Smooth muscle cell (in vitro differentiated cells): ENCODE data around the gene TTYH3. TPM values are rescaled to one million over a fixed set of nuclear protein-coding genes. Genes with fewer than 3 reads are reported as not detected.
A peak's percentile ranks its signal among the peaks of the same experiment; 100 is the strongest.

Experiments
- DNase-seq: peaks from one replicate; lab custom pipeline; 2025; ENCODE audit not compliant: unreplicated experiment; lab: John Stamatoyannopoulos, UW
- H2AFZ ChIP-seq: fragments of 200-600 bp; sonication (generic); 2 replicates; pipeline ENCODE4 v1.6.0; 2016; ENCODE audit warnings: antibody characterized with exemption, low read depth, mild to moderate bottlenecking
- H3F3A ChIP-seq: fragments of 200-600 bp; sonication (generic); 2 replicates; pipeline ENCODE4 v1.6.0; 2017; ENCODE audit warnings: antibody characterized with exemption, low read depth
- H3K27ac ChIP-seq: fragments of 200-600 bp; sonication (generic); 2 replicates; pipeline ENCODE4 v1.5.1; 2016; ENCODE audit warnings: low read depth, mild to moderate bottlenecking
- H3K27me3 ChIP-seq: fragments of 200-600 bp; sonication (generic); 2 replicates; pipeline ENCODE4 v1.6.1; 2016; ENCODE audit warnings: low read depth, mild to moderate bottlenecking
- H3K36me3 ChIP-seq: fragments of 200-600 bp; sonication (generic); 2 replicates; pipeline ENCODE4 v1.5.1; 2016; ENCODE audit warnings: low read depth
- H3K4me1 ChIP-seq: fragments of 200-600 bp; sonication (generic); 2 replicates; pipeline ENCODE4 v1.5.1; 2016; ENCODE audit warnings: low read depth
- H3K4me2 ChIP-seq: fragments of 200-600 bp; sonication (generic); 2 replicates; pipeline ENCODE4 v1.6.0; 2016; ENCODE audit warnings: mild to moderate bottlenecking
- H3K4me3 ChIP-seq: fragments of 200-600 bp; sonication (generic); 2 replicates; pipeline ENCODE4 v1.5.1; 2016; ENCODE audit warnings: mild to moderate bottlenecking
- H3K79me2 ChIP-seq: fragments of 200-600 bp; sonication (generic); 2 replicates; pipeline ENCODE4 v1.6.0; 2016; ENCODE audit warnings: low read depth, mild to moderate bottlenecking
- H3K9ac ChIP-seq: fragments of 200-600 bp; sonication (generic); 2 replicates; pipeline ENCODE4 v1.6.0; 2016; ENCODE audit warnings: low read depth
- H3K9me3 ChIP-seq: fragments of 200-600 bp; sonication (generic); replicated peaks from 2 replicates; pipeline ENCODE4 v1.5.1; 2016; ENCODE audit warnings: low read depth
- H4K20me1 ChIP-seq: fragments of 200-600 bp; sonication (generic); 2 replicates; pipeline ENCODE4 v1.6.0; 2016; ENCODE audit warnings: low read depth
- WGBS: methylation state at CpG from one replicate; pipeline ENCODE4 v1.1.7; 2016; ENCODE audit warnings: low lambda C conversion rate; 5-methylcytosine and 5-hydroxymethylcytosine counted together
- polyA plus RNA-seq: library from polyadenylated mRNA; unstranded; fragments of >200 nt; fragmentation: Nextera tagmentation; extraction: Ambion mirVana; gene quantifications from 2 replicates; pipeline ENCODE4 v1.2.1, GENCODE V29; 2016
- total RNA-seq: library from RNA; depleted of rRNA; stranded (reverse); fragments of >200 nt; gene quantifications from 2 replicates; pipeline ENCODE4 v1.2.3, GENCODE V29; 2014
- TF ChIP-seq, protein P1 (sequence below): fragments of 200-600 bp; sonication (generic); IDR thresholded peaks from 2 replicates; pipeline ENCODE4 v1.5.1; 2017; ENCODE audit warnings: borderline replicate concordance, mild to moderate bottlenecking, antibody characterized with exemption; ENCODE audit not compliant: insufficient read depth, poor library complexity, severe bottlenecking

The TTYH3 gene
- total and polyA plus RNA-seq, 2 experiments from 2014 or later: 51.5 to 179 TPM

DNA sequence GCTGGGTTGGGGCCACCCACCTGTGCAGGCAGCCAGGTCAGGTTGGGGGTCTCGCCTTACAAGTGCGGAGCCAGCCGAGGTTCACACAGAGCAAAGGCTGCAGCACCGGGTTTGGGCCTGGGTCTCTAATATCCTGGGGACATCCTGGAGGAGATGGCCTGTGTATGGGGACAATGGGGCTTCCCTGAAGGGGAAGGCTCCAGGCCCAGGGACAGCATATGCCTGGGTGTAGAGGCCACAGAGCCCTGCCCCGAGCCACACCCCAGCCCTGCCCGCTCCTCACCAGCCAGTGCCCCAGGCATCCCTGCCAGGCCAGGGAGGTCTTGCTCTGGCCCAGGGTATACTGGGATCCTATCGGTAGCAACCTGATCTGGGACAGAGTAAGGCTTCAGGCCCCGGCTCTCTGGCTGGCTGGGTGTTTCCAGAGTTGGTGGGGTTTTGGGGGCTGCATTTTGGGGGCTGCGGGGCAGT lies 9.1 kb downstream of the TTYH3 start:
- no peaks in the 10 kb centered on the region for H3K27me3 ChIP-seq
- no peaks in the 10 kb centered on the region for H3K9me3 ChIP-seq
- H4K20me1 ChIP-seq: peaks cover 99% of the 10 kb centered on the region
- TF ChIP-seq, protein P1, sequence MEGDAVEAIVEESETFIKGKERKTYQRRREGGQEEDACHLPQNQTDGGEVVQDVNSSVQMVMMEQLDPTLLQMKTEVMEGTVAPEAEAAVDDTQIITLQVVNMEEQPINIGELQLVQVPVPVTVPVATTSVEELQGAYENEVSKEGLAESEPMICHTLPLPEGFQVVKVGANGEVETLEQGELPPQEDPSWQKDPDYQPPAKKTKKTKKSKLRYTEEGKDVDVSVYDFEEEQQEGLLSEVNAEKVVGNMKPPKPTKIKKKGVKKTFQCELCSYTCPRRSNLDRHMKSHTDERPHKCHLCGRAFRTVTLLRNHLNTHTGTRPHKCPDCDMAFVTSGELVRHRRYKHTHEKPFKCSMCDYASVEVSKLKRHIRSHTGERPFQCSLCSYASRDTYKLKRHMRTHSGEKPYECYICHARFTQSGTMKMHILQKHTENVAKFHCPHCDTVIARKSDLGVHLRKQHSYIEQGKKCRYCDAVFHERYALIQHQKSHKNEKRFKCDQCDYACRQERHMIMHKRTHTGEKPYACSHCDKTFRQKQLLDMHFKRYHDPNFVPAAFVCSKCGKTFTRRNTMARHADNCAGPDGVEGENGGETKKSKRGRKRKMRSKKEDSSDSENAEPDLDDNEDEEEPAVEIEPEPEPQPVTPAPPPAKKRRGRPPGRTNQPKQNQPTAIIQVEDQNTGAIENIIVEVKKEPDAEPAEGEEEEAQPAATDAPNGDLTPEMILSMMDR: no peak
- H3K4me1 ChIP-seq: peaks cover 16% of the 10 kb centered on the region
- H3K36me3 ChIP-seq: no peaks in the 10 kb centered on the region
- H3K27ac ChIP-seq: peak overlapping the region; percentile 88
- no peak overlapping the region for H2AFZ ChIP-seq
- WGBS: 74% methylated on average over 9 of the region's 9 CpGs
- H3K4me2 ChIP-seq: peak overlapping the region; percentile 76
- no peak overlapping the region for H3K4me3 ChIP-seq
- peaks cover 94% of the 10 kb centered on the region for H3K79me2 ChIP-seq
- no peak for DNase-seq
- peak overlapping the region; percentile 74 for H3K9ac ChIP-seq
- H3F3A ChIP-seq: no peaks in the 10 kb centered on the region

DNA sequence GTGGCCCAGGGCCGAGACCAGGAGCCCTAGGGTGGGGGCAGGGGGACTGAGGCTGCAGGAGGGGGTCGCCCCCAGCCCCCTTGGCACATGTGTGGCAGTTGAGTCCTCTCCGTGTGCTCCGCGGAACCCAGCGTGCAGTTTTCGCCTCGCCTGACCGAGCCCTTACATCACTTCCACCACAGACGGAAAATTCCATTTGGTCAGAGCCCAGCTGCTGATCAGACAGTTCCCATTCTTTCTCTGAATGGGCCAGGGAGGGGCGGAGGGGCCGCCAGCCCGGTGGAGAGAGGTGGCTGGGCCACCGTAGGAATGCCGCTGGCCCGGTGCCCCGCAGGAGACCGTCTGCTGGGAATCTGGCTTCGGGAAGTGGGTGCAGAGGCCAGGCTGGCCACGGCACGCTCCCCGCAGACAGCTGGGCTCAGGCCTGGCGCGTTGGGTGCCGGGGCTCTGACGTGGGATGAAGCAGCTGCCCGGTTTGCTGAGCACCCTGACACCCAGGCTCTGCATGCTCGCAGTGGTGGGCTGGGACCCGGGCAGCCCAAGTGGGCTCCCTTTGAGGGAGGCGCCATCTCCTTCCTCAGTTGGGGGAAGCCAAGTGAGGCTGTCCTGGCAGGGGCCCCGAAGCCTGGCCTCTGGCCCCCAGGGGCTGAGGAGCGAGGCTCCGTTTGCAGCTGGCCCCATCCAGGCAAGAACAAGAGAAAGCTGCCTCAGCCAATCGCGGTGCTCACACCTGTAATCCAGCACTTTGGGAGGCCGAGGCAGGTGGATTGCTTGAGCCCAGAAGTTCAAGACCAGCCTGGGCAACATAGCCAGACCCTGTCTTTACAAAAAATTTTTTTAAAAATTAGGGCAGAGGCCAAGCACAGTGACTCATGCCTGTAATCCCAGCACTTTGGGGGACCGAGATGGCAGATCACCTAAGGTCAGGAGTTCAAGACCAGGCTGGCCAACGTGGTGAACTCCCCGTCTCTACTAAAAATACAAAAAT lies 9.9 kb downstream of the TTYH3 start:
- H3K27ac ChIP-seq: peak overlapping the region; percentile 88
- H2AFZ ChIP-seq: no peak overlapping the region
- peaks cover 99% of the 10 kb centered on the region for H4K20me1 ChIP-seq
- H3K79me2 ChIP-seq: peaks cover 93% of the 10 kb centered on the region
- peak overlapping the region; percentile 74 for H3K9ac ChIP-seq
- H3K36me3 ChIP-seq: no peaks in the 10 kb centered on the region
- no peaks in the 10 kb centered on the region for H3F3A ChIP-seq
- no peaks in the 10 kb centered on the region for H3K9me3 ChIP-seq
- H3K27me3 ChIP-seq: no peaks in the 10 kb centered on the region
- peaks cover 16% of the 10 kb centered on the region for H3K4me1 ChIP-seq
- TF ChIP-seq, protein P1: no peak
- H3K4me2 ChIP-seq: peak overlapping the region; percentile 76
- H3K4me3 ChIP-seq: no peak overlapping the region
- DNase-seq: peak; percentile 55
- 21% methylated on average over 38 of the region's 39 CpGs for WGBS

DNA sequence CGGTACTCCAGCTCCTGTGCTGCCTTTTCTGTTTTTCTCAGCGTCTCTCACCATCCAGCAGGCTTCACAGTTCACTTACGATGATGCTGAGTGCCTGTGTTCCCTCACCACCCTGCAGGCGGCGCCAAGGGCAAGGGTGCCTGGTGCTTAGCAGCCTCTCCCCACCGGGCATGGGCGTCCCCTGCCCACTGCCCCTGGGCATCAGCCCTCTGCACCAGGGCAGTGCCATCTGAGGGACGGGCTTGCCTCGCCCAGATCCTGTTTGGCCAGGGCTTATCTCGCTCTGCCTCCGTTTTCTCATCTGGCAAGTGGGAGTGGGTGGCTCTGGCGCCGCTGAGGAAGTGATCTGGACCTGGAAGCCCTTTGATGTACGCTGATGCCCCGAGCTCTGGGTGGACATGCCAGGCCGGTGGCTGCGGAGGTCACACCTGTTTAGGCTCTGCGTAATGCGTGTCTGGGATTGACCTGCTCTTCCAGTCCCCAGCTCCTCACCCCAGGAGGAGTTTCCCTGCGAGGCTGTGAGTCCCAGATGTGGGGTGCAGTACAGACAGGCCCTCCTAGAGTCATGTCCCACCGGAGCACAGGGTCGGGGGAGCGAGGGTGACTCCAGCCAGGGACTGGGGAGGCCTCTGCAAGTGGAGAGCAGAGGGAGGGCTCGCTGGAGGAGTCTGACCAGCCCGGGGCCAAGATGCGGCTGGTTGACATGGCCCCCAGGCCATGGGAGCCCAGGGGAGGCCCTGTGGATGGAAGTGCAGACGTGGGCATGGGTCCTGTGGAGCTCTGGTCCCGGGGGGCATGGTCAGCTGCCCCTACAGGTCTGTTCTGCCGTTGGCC lies 11.8 kb downstream of the TTYH3 start:
- TF ChIP-seq, protein P1: no peak
- H3K4me2 ChIP-seq: no peak overlapping the region
- H3K79me2 ChIP-seq: peaks cover 78% of the 10 kb centered on the region
- H3K9me3 ChIP-seq: no peaks in the 10 kb centered on the region
- DNase-seq: no peak
- H3K27ac ChIP-seq: peak overlapping the region; percentile 11
- 87% methylated on average over 29 of the region's 29 CpGs for WGBS
- no peak overlapping the region for H3K9ac ChIP-seq
- peaks cover 16% of the 10 kb centered on the region for H3K4me1 ChIP-seq
- H3K27me3 ChIP-seq: no peaks in the 10 kb centered on the region
- H2AFZ ChIP-seq: no peak overlapping the region
- no peak overlapping the region for H3K4me3 ChIP-seq
- peaks cover 99% of the 10 kb centered on the region for H4K20me1 ChIP-seq
- H3K36me3 ChIP-seq: no peaks in the 10 kb centered on the region
- H3F3A ChIP-seq: no peaks in the 10 kb centered on the region
